Measurements from ENCODE around the gene FXYD2. TPM values are rescaled to one million over a fixed set of nuclear protein-coding genes. Genes with fewer than 3 reads are reported as not detected.

The FXYD2 gene
- total RNA-seq, 2 donors from 2014 or later: 0.98 to 1.5 TPM

- TF ChIP-seq, protein P1, sequence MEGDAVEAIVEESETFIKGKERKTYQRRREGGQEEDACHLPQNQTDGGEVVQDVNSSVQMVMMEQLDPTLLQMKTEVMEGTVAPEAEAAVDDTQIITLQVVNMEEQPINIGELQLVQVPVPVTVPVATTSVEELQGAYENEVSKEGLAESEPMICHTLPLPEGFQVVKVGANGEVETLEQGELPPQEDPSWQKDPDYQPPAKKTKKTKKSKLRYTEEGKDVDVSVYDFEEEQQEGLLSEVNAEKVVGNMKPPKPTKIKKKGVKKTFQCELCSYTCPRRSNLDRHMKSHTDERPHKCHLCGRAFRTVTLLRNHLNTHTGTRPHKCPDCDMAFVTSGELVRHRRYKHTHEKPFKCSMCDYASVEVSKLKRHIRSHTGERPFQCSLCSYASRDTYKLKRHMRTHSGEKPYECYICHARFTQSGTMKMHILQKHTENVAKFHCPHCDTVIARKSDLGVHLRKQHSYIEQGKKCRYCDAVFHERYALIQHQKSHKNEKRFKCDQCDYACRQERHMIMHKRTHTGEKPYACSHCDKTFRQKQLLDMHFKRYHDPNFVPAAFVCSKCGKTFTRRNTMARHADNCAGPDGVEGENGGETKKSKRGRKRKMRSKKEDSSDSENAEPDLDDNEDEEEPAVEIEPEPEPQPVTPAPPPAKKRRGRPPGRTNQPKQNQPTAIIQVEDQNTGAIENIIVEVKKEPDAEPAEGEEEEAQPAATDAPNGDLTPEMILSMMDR (IDR thresholded peaks at IDR 0.05): peak; percentile 47
- Histone ChIP-seq H3K36me3 (no peaks in the 10 kb centered on the region), H3K4me1 (peaks cover 9% of the 10 kb centered on the region), H3K9me3 (no peaks in the 10 kb centered on the region), H3K4me3 (no peak overlapping the region), H3K27ac (peak overlapping the region; percentile 33), H3K27me3 (no peaks in the 10 kb centered on the region), H3K9ac (ENCODE audit: low read depth in 2 of 2, low read length in 2 of 2) (peak overlapping the region; percentile 4 to 44)
- peak; percentile 77 for DNase-seq
- intact Hi-C loops (cut with DNase I): no loop called here
These were observed 15.1 kb downstream of the FXYD2 start for GRCh38 chr11:117809236-117810055.

DNA sequence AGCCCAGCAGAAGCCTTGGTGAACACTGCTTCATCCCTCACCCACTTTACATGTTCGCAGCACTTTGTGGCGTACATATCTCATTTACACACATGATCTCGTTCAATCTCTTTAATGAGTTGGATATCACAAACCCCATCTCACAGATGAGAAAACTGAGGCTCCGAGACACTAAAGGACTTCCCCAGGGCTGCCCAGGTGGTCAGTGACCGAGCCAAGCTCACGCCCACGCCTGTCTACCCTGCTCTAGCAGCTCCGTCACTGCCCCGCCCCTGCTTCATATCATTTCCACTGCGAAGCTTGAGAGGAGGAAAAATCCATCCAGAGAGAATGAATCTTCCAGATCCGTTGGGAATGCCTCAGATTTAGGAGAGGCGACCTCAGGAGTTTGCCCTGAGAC, 15.8 kb downstream of the FXYD2 start:
- Histone ChIP-seq H3K9me3 (no peaks in the 10 kb centered on the region), H3K36me3 (no peaks in the 10 kb centered on the region), H3K4me3 (no peak overlapping the region), H3K4me1 (peaks cover 8% of the 10 kb centered on the region), H3K9ac (ENCODE audit: low read depth in 2 of 2, low read length in 2 of 2) (peak overlapping the region; percentile 4 to 44), H3K27me3 (no peaks in the 10 kb centered on the region), H3K27ac (peak overlapping the region; percentile 33)
- DNase-seq: no peak
- intact Hi-C loops (cut with DNase I): no loop called here
- TF ChIP-seq, protein P1 (IDR thresholded peaks at IDR 0.05): no peak

DNA sequence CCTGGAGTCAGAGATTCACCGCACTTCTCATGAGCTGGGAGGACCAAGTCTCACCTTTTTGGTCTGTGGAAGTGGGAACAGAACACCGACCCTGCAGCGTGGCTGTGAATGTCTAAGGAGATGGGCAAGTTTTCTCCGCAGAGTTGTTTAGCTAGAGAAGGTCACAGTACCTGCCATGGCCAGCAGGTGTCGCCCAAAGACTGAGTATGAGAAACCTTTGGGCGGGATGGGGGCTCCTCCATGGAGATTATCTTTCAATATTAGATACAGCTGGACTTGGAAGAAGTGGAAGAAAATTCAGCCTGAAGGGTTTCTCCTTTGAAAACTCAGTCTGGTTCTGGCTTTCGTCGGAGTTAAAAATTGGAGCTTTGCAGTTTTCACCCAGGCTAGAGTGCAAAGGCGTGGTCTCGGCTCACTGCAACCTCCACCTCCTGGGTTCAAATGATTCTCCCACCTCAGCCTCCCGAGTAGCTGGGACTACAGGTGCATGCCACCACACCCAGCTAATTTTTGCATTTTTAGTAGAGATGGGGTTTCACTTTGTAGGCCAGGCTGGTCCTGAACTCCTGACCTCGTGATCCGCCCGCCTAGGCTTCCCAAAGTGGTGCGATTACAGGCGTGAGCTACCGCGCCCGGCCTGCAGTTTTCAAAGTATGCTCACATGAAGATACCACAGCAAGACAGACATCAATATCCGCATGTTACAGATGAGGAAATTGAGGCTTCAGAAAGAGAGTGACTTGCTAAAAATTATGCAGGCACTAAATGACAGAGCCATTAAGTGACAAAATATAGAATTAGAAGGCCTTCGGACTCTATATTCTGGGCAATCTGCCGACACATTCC, 16.8 kb downstream of the FXYD2 start:
- no peak overlapping the region for H3K27ac ChIP-seq
- no peaks in the 10 kb centered on the region for H3K36me3 ChIP-seq
- H3K4me3 ChIP-seq: no peak overlapping the region
- TF ChIP-seq, protein P1 (IDR thresholded peaks at IDR 0.05): peak; percentile 85
- no peaks in the 10 kb centered on the region for H3K27me3 ChIP-seq
- peak; percentile 87 for DNase-seq
- intact Hi-C loops (cut with DNase I): no loop called here
- no peaks in the 10 kb centered on the region for H3K9me3 ChIP-seq
- H3K9ac ChIP-seq (ENCODE audit: low read depth in 2 of 2, low read length in 2 of 2): no peak overlapping the region
- peaks cover 8% of the 10 kb centered on the region for H3K4me1 ChIP-seq

DNA sequence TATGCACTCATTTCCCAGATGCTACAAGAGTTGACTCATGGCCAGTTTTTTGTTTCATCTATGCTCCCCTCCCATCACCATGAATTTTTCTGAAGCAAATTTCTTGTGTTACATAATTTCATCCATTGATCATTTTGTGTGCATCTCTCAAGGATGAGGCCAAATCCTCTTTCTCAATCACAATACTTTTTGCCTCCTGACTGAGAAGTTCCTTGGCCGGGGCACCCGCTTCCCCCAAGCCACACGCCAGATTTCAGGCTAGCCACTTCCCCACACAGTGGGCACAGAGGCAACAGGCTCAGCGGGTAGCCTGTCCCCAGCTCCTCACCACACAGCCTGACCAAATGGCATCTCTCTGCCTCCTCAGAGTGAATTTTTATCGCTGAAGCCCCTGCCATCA, 17.7 kb downstream of the FXYD2 start:
- TF ChIP-seq, protein P1 (IDR thresholded peaks at IDR 0.05): no peak

DNA sequence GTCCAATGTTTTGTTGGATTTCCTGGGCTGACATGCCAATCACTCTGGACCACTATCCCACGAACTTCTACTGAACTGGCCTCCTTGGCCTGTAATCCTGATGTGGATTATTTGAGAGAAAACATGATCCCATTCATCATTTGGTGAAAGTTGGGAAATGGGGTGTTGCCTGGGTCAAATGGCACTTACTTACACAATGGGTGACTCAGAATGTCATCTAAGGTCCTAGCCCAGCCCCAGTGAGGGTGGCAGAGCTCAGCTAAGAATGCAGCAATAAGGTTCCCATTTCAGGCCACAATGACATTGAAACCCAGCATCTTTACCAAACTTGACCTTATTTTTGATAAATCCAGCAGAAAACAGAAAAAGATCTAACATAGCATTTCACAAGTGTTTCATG, 19.5 kb downstream of the FXYD2 start:
- no peak for DNase-seq
- H3K9ac ChIP-seq (ENCODE audit: low read depth in 2 of 2, low read length in 2 of 2): no peak overlapping the region
- intact Hi-C loops (cut with DNase I): no loop called here
- H3K4me3 ChIP-seq: no peak overlapping the region
- no peaks in the 10 kb centered on the region for H3K36me3 ChIP-seq
- no peaks in the 10 kb centered on the region for H3K27me3 ChIP-seq
- peaks cover 8% of the 10 kb centered on the region for H3K4me1 ChIP-seq
- H3K27ac ChIP-seq: no peak overlapping the region
- TF ChIP-seq, protein P1 (IDR thresholded peaks at IDR 0.05): no peak
- no peaks in the 10 kb centered on the region for H3K9me3 ChIP-seq

More for the DNA sequence above, 17.7 kb downstream of the FXYD2 start:
- Histone ChIP-seq H3K36me3 (no peaks in the 10 kb centered on the region), H3K9ac (ENCODE audit: low read depth in 2 of 2, low read length in 2 of 2) (no peak overlapping the region), H3K4me3 (no peak overlapping the region), H3K4me1 (peaks cover 8% of the 10 kb centered on the region), H3K27me3 (no peaks in the 10 kb centered on the region), H3K27ac (no peak overlapping the region), H3K9me3 (no peaks in the 10 kb centered on the region)
- intact Hi-C loops (cut with DNase I): no loop called here
- DNase-seq: no peak

Data from colonic mucosa (tissue), 4 donors.